H1 (cell line): Measurements from ENCODE around the gene GNB1L.

Experiments
- CTCF ChIP-seq, 3 experiments: IDR thresholded peaks; 1 replicate in 2 of 3; 2 replicates in 1 of 3; pipeline versions ENCODE4 v1.5.1 to v1.6.1; 2011; ENCODE audit warnings: low read length in 3 of 3, mild to moderate bottlenecking in 3 of 3, inconsistent platforms in 2 of 3, low read depth in 1 of 3, moderate library complexity in 1 of 3; ENCODE audit not compliant: insufficient read depth in 1 of 3; ENCODE audit errors: control extremely low read depth in 1 of 3
- POLR2AphosphoS5 ChIP-seq: IDR thresholded peaks from 2 replicates; pipeline ENCODE4 v1.6.1; 2011; ENCODE audit warnings: low read depth, low read length
- SIN3A ChIP-seq, 2 experiments: IDR thresholded peaks in 1 of 2; conservative IDR thresholded peaks in 1 of 2; 2 replicates each; pipeline ENCODE4 v1.6.1; 2011 to 2012; ENCODE audit warnings: low read length in 2 of 2, improper control_type of control experiment in 1 of 2, low read depth in 1 of 2, mild to moderate bottlenecking in 1 of 2
- SRF ChIP-seq: IDR thresholded peaks from 2 replicates; pipeline ENCODE4 v1.6.1; 2011; ENCODE audit warnings: mild to moderate bottlenecking, low read depth, low read length, moderate library complexity
- TCF12 ChIP-seq: IDR thresholded peaks from 2 replicates; pipeline ENCODE4 v1.6.1; 2011; ENCODE audit warnings: low read depth, mild to moderate bottlenecking, low read length

GRCh38 chr22:19847345-19847632 lies 7.4 kb downstream of the GNB1L start:
- no peak for TF ChIP-seq SIN3A (conservative IDR thresholded peaks at IDR 0.05 in 1 of 2, IDR thresholded peaks at IDR 0.05 in 1 of 2; ENCODE audit: low read depth in 1 of 2, low read length in 2 of 2)
- no peak for TF ChIP-seq SRF
- no peak for TF ChIP-seq POLR2AphosphoS5
- no peak for TF ChIP-seq CTCF (IDR thresholded peaks at IDR 0.05; ENCODE audit: control extremely low read depth in 1 of 3, insufficient read depth in 1 of 3, low read depth in 1 of 3, low read length in 3 of 3)
- TF ChIP-seq TCF12, result no peak
